NCI-H1048 (cell line): ENCODE results near the gene FGFR2.

Source experiments
- DNase-seq: peaks from one replicate; lab custom pipeline; 2025; lab: John Stamatoyannopoulos, UW

The FGFR2 gene

GRCh38 chr10:121610798-121611323 is 12.6 kb upstream of the FGFR2 start:
- DNase-seq: no peak

GRCh38 chr10:121609426-121610380 is 11.5 kb upstream of the FGFR2 start:
- DNase-seq: no peak

- DNase-seq: peak; percentile 33
Measured at GRCh38 chr10:121608469-121609190, 10.4 kb upstream of the FGFR2 start.

- no peak for DNase-seq
Measured at GRCh38 chr10:121607310-121608055, 9.2 kb upstream of the FGFR2 start.

- DNase-seq: no peak
Measured at GRCh38 chr10:121605708-121606107, 7.5 kb upstream of the FGFR2 start.

- DNase-seq: no peak
Measured at GRCh38 chr10:121601458-121601857, 3.2 kb upstream of the FGFR2 start.

GRCh38 chr10:121600611-121601010 is 2.4 kb upstream of the FGFR2 start:
- no peak for DNase-seq

GRCh38 chr10:121599947-121600346 is 1.7 kb upstream of the FGFR2 start:
- no peak for DNase-seq

- no peak for DNase-seq
Measured at GRCh38 chr10:121597504-121598262, 561 bp downstream of the FGFR2 start.

GRCh38 chr10:121596689-121597503 is 1.3 kb downstream of the FGFR2 start:
- no peak for DNase-seq

GRCh38 chr10:121595806-121596688 is 2.2 kb downstream of the FGFR2 start:
- no peak for DNase-seq

- DNase-seq: no peak
Measured at GRCh38 chr10:121595351-121595805, 2.9 kb downstream of the FGFR2 start.

GRCh38 chr10:121594623-121595350 is 3.5 kb downstream of the FGFR2 start:
- DNase-seq: peak; percentile 34

- DNase-seq: no peak
Measured at GRCh38 chr10:121594076-121594475, 4.2 kb downstream of the FGFR2 start.

- DNase-seq: no peak
Measured at GRCh38 chr10:121593281-121594075, 4.8 kb downstream of the FGFR2 start.

GRCh38 chr10:121592155-121592890 is 5.9 kb downstream of the FGFR2 start:
- no peak for DNase-seq

GRCh38 chr10:121591186-121591585 is 7.1 kb downstream of the FGFR2 start:
- no peak for DNase-seq
